Lung (tissue), 12 donors: ENCODE data around the gene GTF2F1. TPM values are rescaled to one million over a fixed set of nuclear protein-coding genes. Genes with fewer than 3 reads are reported as not detected.

Experiments used
- ATAC-seq: fragments of 200-7000 bp; cut with Tn5 transposase; one replicate; pipeline ENCODE4 v1.9.1; 2020; ENCODE audit warnings: moderate number of reproducible peaks; ENCODE audit not compliant: insufficient read depth, low FRiP score
- DNase-seq, 3 donors: peaks; one replicate each; pipeline ENCODE4 v3.0.0-alpha.2; 2013 to 2017
- H3K27ac ChIP-seq, 2 donors: one replicate each; pipeline ENCODE4 v1.5.1; 2013; ENCODE audit warnings: mild to moderate bottlenecking in 2 of 2, moderate library complexity in 2 of 2, control low read depth in 1 of 2, inconsistent platforms in 1 of 2, low read depth in 1 of 2, low read length in 1 of 2
- H3K27me3 ChIP-seq, 3 donors: one replicate each; pipeline ENCODE4 v1.5.1; 2013; ENCODE audit warnings: low read length in 2 of 3; ENCODE audit not compliant: control insufficient read depth in 3 of 3, insufficient read depth in 3 of 3
- H3K36me3 ChIP-seq, 4 donors: one replicate each; pipeline ENCODE4 v1.5.1; 2013; ENCODE audit warnings: low read length in 4 of 4, mild to moderate bottlenecking in 1 of 4, moderate library complexity in 1 of 4; ENCODE audit not compliant: control insufficient read depth in 4 of 4, insufficient read depth in 4 of 4
- H3K4me1 ChIP-seq, 5 donors: one replicate each; pipeline ENCODE4 v1.5.1; 2013; ENCODE audit warnings: low read length in 5 of 5, mild to moderate bottlenecking in 2 of 5, moderate library complexity in 1 of 5; ENCODE audit not compliant: control insufficient read depth in 5 of 5, insufficient read depth in 5 of 5
- H3K4me3 ChIP-seq: one replicate; pipeline ENCODE4 v1.5.1; 2013; ENCODE audit warnings: mild to moderate bottlenecking, control low read depth, moderate library complexity
- H3K9ac ChIP-seq, 2 donors: one replicate each; pipeline ENCODE4 v1.5.1; 2013; ENCODE audit warnings: low read length in 2 of 2, control low read depth in 1 of 2; ENCODE audit not compliant: insufficient read depth in 1 of 2
- H3K9me3 ChIP-seq, 4 donors: one replicate each; pipeline ENCODE4 v1.5.1; 2013; ENCODE audit warnings: low read length in 3 of 4, mild to moderate bottlenecking in 1 of 4, moderate library complexity in 1 of 4; ENCODE audit not compliant: control insufficient read depth in 4 of 4, insufficient read depth in 3 of 4
- WGBS, 2 donors: extraction: QIAGEN DNeasy Blood & Tissue Kit; methylation state at CpG; one replicate each; pipeline ENCODE4 v1.1.7; 2013; 5-methylcytosine and 5-hydroxymethylcytosine counted together
- polyA plus RNA-seq, 2 donors: library from polyadenylated mRNA; stranded (reverse); fragments of 200-250 nt; gene quantifications; one replicate each; pipeline ENCODE4 v1.2.1, GENCODE V29; 2013
- total RNA-seq, 2 donors: library from RNA; depleted of rRNA in 1 of 2; stranded (reverse); fragments of >200 nt in 1 of 2; gene quantifications; one replicate each; pipeline ENCODE4 v1.2.1, GENCODE V29; 2014 to 2021
- TF ChIP-seq, protein P1 (sequence below): IDR thresholded peaks from 2 replicates; pipeline ENCODE4 v1.5.1; 2012; ENCODE audit warnings: mild to moderate bottlenecking; ENCODE audit errors: control extremely low read depth, extremely low read depth
- donor health status: control.
- donor health status: control.
- donor health status: Bipolar disorder and iron deficiency.
- donor health status: healthy.
- donor health status: DM: yes; HTN: yes; CAD: no.

The GTF2F1 gene
- total and polyA plus RNA-seq, 4 donors: 45.4 to 53.5 (median 48.3) TPM

DNA sequence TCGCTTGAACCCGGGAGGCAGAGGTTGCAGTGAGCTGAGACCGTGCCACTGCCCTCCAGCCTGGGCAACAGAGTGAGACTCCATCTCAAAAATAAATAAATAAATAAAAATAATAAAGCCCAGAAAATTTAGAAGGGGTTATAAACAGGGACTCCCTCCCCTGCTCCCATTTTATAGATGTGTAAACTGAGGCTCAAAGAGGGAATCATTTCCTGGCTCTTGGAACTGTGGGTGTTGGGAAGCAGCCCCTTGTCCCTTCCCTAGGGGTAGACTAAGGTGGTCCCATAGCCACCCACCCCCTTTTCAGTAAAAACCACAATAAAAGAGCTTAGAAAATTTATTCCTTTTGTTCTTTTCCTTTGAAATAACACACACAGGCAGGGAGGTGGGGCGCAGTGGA, 46.8 kb upstream of the GTF2F1 start:
- Histone ChIP-seq H3K27me3 (no peaks in the 10 kb centered on the region), H3K9me3 (no peaks in the 10 kb centered on the region), H3K27ac (no peak overlapping the region), H3K9ac (no peak overlapping the region), H3K36me3 (peaks cover 0 to 3% (median 0%) of the 10 kb centered on the region in 4 donors), H3K4me3 (no peak overlapping the region), H3K4me1 (no peaks in the 10 kb centered on the region)
- ATAC-seq (no peak), DNase-seq (no peak)
- 94% methylated on average over 4 of the region's 4 CpGs for WGBS, 2 donors
- TF ChIP-seq, protein P1, sequence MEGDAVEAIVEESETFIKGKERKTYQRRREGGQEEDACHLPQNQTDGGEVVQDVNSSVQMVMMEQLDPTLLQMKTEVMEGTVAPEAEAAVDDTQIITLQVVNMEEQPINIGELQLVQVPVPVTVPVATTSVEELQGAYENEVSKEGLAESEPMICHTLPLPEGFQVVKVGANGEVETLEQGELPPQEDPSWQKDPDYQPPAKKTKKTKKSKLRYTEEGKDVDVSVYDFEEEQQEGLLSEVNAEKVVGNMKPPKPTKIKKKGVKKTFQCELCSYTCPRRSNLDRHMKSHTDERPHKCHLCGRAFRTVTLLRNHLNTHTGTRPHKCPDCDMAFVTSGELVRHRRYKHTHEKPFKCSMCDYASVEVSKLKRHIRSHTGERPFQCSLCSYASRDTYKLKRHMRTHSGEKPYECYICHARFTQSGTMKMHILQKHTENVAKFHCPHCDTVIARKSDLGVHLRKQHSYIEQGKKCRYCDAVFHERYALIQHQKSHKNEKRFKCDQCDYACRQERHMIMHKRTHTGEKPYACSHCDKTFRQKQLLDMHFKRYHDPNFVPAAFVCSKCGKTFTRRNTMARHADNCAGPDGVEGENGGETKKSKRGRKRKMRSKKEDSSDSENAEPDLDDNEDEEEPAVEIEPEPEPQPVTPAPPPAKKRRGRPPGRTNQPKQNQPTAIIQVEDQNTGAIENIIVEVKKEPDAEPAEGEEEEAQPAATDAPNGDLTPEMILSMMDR: no peak

DNA sequence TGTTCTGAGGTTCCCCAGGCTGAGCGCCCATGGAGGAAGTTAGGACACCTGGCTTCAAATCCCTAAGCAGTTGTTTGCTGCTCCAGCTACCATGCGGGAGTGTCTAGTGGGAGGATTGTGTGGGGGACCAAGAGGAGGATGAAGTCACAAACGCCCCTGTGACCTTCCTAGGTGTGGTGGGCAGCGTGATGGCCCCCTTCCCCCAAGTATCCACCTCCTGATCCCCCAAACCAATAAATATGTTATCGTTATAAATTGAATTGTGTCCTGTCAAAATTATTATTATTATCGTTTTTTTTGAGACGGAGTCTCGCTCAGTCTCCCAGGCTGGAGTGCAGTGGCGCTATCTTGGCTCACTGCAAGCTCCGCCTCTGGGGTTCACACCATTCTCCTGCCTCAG, 40.7 kb upstream of the GTF2F1 start, which contains the start of gene SLC25A41:
SLC25A41 (minus strand) TSS at position 101 of the 400 bp plus-strand sequence; CDS start at position 31, 70 bp downstream.
- WGBS, 2 donors: 91% methylated on average over 10 of the region's 10 CpGs
- Histone ChIP-seq H3K4me1 (no peaks in the 10 kb centered on the region), H3K27me3 (no peaks in the 10 kb centered on the region), H3K9me3 (no peaks in the 10 kb centered on the region), H3K4me3 (no peak within 1 kb of the TSS), H3K9ac (no peak within 1 kb of the TSS), H3K36me3 (no peaks in the 10 kb centered on the region), H3K27ac (no peak within 1 kb of the TSS)
- TF ChIP-seq, protein P1: no peak
- DNase-seq (no peak), ATAC-seq (no peak)

DNA sequence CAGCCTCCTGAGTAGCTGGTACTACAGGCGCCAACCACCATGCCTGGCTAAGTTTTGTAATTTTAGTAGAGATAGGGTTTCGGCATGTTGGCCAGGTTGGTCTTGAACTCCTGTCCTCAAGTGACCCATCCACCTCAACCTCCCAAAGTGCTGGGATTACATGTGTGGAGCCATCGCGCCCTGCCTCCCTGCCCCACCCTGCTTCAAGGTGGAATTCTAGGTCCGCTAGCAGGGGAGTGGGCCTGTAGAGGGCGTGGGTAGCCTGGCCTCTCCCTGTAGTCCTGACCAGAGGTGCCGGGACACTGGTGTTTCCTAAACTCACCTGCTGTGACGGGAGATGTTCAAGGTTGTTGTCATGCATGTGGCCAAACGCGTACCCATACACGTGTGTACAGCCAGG, 40.2 kb upstream of the GTF2F1 start:
- 90 to 93% methylated on average over 11 of the region's 11 CpGs for WGBS, 2 donors
- ATAC-seq (no peak), DNase-seq (no peak)
- no peaks in the 10 kb centered on the region for H3K9me3 ChIP-seq
- H3K27me3 ChIP-seq: no peaks in the 10 kb centered on the region
- TF ChIP-seq, protein P1: no peak
- no peak overlapping the region for H3K9ac ChIP-seq
- H3K4me1 ChIP-seq: no peaks in the 10 kb centered on the region
- no peak overlapping the region for H3K27ac ChIP-seq
- no peak overlapping the region for H3K4me3 ChIP-seq
- H3K36me3 ChIP-seq: no peaks in the 10 kb centered on the region

DNA sequence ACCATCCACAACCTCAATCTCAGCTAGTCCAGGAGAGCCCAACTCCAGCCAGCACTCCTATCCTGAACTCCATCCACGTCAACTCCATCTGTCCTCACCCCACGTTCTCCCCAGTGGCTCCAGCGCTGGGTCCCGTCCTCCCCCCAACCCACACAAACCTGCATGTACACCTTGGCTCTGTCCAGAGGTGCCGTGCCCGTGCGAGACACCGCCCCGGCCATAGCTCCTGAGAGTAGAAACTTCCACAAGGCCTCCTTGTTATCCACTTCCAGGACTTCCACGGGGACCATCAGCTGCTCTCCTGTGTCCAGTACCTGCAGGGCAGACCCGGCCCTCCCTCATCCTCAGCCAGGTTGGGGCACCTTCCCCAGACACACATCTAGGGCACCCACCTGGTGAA, 38.9 kb upstream of the GTF2F1 start:
- ATAC-seq (no peak), DNase-seq (no peak)
- H3K4me3 ChIP-seq: no peak overlapping the region
- H3K27me3 ChIP-seq: no peaks in the 10 kb centered on the region
- no peak overlapping the region for H3K9ac ChIP-seq
- 88 to 93% methylated on average over 11 of the region's 11 CpGs for WGBS, 2 donors
- H3K4me1 ChIP-seq: no peaks in the 10 kb centered on the region
- H3K36me3 ChIP-seq: no peaks in the 10 kb centered on the region
- no peaks in the 10 kb centered on the region for H3K9me3 ChIP-seq
- H3K27ac ChIP-seq: no peak overlapping the region
- TF ChIP-seq, protein P1: no peak
